Tibial artery (tissue), 4 donors: ENCODE results near the gene FBH1.

Experiments
- DNase-seq, 2 donors: peaks; one replicate each; pipeline ENCODE4 v3.0.0-alpha.2; 2019
- H3K27ac ChIP-seq, 2 donors: fragments of 200-600 bp; sonication (generic) in 1 of 2; 1 replicate in 1 of 2; 2 replicates in 1 of 2; pipeline ENCODE4 v1.5.1; 2018 to 2019; ENCODE audit warnings: mild to moderate bottlenecking in 1 of 2
- H3K27me3 ChIP-seq, 2 donors: fragments of 200-600 bp; sonication (generic) in 1 of 2; one replicate each; pipeline versions ENCODE4 v1.5.1 to v1.6.0; 2016 to 2019
- H3K36me3 ChIP-seq, 3 donors: fragments of 200-600 bp; sonication (generic) in 2 of 3; one replicate each; pipeline ENCODE4 v1.5.1; 2016 to 2019; ENCODE audit warnings: mild to moderate bottlenecking in 2 of 3
- H3K4me1 ChIP-seq, 4 donors: fragments of 200-600 bp; sonication (generic) in 2 of 4; 1 replicate in 3 of 4; 2 replicates in 1 of 4; pipeline ENCODE4 v1.5.1; 2016 to 2019
- H3K4me3 ChIP-seq, 2 donors: fragments of 200-600 bp; sonication (generic) in 1 of 2; 1 replicate in 1 of 2; 2 replicates in 1 of 2; pipeline ENCODE4 v1.5.1; 2018 to 2019; ENCODE audit warnings: mild to moderate bottlenecking in 2 of 2
- H3K9me3 ChIP-seq, 3 donors: fragments of 200-600 bp; sonication (generic) in 1 of 3; one replicate each; pipeline ENCODE4 v1.5.1; 2016 to 2019
- intact Hi-C: fragments of 100-400 bp; cut with DNase I; formaldehyde crosslinking; loops from one replicate; pipeline ENCODE4 v1.15.0; 2023; ENCODE audit warnings: low total_unique reads
- TF ChIP-seq, protein P1 (sequence below), 2 experiments: fragments of 200-600 bp in 1 of 2; fragments of 450-650 bp in 1 of 2; IDR thresholded peaks; one replicate each; pipeline ENCODE4 v1.5.1; 2017 to 2019; ENCODE audit warnings: antibody characterized with exemption in 2 of 2, mild to moderate bottlenecking in 1 of 2, moderate library complexity in 1 of 2

The FBH1 gene

DNA sequence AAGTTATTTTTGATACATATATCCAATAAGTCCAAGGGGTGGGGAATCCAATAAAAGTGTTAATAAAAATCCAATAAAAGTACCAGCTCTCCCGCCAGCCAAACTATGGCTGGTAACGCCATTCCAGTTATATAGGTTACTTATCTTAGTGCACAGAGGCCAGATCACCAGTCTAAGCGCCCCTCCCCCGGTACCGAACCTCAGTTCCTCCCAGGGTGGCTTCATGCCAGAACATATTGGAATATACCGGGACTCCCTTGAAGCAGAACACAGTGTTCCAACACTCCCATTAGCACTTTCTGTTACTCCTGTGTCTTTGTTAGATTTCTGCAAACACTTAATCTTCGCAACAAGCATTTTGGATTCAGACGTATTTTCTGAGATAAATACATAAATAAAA is 7.5 kb downstream of the FBH1 start:
- no peak overlapping the region for H3K27ac ChIP-seq
- peaks cover 7 to 37% (median 21%) of the 10 kb centered on the region in 3 donors for H3K36me3 ChIP-seq
- H3K9me3 ChIP-seq: no peaks in the 10 kb centered on the region
- TF ChIP-seq, protein P1, sequence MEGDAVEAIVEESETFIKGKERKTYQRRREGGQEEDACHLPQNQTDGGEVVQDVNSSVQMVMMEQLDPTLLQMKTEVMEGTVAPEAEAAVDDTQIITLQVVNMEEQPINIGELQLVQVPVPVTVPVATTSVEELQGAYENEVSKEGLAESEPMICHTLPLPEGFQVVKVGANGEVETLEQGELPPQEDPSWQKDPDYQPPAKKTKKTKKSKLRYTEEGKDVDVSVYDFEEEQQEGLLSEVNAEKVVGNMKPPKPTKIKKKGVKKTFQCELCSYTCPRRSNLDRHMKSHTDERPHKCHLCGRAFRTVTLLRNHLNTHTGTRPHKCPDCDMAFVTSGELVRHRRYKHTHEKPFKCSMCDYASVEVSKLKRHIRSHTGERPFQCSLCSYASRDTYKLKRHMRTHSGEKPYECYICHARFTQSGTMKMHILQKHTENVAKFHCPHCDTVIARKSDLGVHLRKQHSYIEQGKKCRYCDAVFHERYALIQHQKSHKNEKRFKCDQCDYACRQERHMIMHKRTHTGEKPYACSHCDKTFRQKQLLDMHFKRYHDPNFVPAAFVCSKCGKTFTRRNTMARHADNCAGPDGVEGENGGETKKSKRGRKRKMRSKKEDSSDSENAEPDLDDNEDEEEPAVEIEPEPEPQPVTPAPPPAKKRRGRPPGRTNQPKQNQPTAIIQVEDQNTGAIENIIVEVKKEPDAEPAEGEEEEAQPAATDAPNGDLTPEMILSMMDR (IDR thresholded peaks at IDR 0.05): no peak
- no peak for DNase-seq
- intact Hi-C loops: no loop called here
- H3K4me3 ChIP-seq: no peak overlapping the region
- no peaks in the 10 kb centered on the region for H3K27me3 ChIP-seq
- peaks cover 0 to 6% (median under 1%) of the 10 kb centered on the region in 4 donors for H3K4me1 ChIP-seq

DNA sequence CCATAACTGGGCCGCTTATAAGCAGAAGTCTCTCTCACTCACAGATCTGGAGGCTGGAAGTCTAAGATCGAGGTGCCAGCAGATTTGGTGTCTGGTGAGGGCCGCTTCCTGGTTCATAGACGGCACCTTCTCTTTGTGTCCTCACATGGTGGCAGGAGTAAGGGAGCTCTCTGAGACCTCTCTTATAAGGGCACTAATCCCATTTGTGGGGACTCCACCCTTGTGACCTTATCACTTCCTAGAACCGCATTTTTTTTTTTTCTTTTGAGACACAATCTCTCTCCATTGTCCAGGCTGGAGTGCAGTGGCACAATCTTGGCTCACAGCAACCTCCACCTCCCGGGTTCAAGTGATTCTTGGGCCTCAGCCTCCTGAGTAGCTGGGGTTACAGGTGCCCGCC is 8.1 kb downstream of the FBH1 start:
- H3K36me3 ChIP-seq: peaks cover 7 to 37% (median 21%) of the 10 kb centered on the region in 3 donors
- no peak overlapping the region for H3K27ac ChIP-seq
- H3K27me3 ChIP-seq: no peaks in the 10 kb centered on the region
- peak in 1 of 2 donors; percentile 11 for DNase-seq
- no peaks in the 10 kb centered on the region for H3K4me1 ChIP-seq
- no peaks in the 10 kb centered on the region for H3K9me3 ChIP-seq
- TF ChIP-seq, protein P1 (IDR thresholded peaks at IDR 0.05): no peak
- H3K4me3 ChIP-seq: no peak overlapping the region
- intact Hi-C loops: no loop called here

GRCh38 chr10:5900247-5900646 is 10.2 kb downstream of the FBH1 start:
- H3K4me1 ChIP-seq: no peaks in the 10 kb centered on the region
- H3K27me3 ChIP-seq: no peaks in the 10 kb centered on the region
- TF ChIP-seq, protein P1 (IDR thresholded peaks at IDR 0.05): no peak
- intact Hi-C loops: no loop called here
- no peak overlapping the region for H3K27ac ChIP-seq
- H3K9me3 ChIP-seq: no peaks in the 10 kb centered on the region
- H3K36me3 ChIP-seq: peaks cover 3 to 23% (median 8%) of the 10 kb centered on the region in 3 donors
- peak in 1 of 2 donors; percentile 54 for DNase-seq
- H3K4me3 ChIP-seq: no peak overlapping the region

GRCh38 chr10:5902511-5903274 is 12.7 kb downstream of the FBH1 start:
- no peaks in the 10 kb centered on the region for H3K4me1 ChIP-seq
- TF ChIP-seq, protein P1 (IDR thresholded peaks at IDR 0.05): no peak

DNA sequence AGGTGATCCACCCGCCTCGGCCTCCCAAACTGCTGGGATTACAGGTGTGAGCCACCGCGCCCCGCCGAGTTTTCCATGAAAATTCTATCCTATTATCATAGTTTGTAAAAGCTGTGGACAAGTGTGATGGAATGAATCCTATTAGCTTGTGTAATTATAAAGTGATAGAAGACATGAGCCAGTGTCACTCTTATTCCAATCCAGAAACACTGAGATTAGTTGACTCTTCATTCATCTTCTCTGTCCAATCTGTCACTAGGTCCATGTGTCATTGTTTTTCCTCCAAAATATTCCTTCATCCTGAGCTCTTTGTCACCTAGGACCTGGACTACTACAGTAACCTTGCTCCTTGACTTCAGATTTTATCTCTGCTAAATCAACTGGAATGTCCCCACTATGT is 13.5 kb downstream of the FBH1 start:
- H3K9me3 ChIP-seq: no peaks in the 10 kb centered on the region
- TF ChIP-seq, protein P1 (IDR thresholded peaks at IDR 0.05): no peak
- H3K4me1 ChIP-seq: no peaks in the 10 kb centered on the region
- no peak for DNase-seq
- peaks cover 9 to 24% (median 11%) of the 10 kb centered on the region in 3 donors for H3K36me3 ChIP-seq
- intact Hi-C loops: no loop called here
- no peaks in the 10 kb centered on the region for H3K27me3 ChIP-seq
- H3K27ac ChIP-seq: no peak overlapping the region
- H3K4me3 ChIP-seq: no peak overlapping the region

More at GRCh38 chr10:5902511-5903274, 12.7 kb downstream of the FBH1 start:
- DNase-seq: peak in 1 of 2 donors; percentile 24
- Histone ChIP-seq H3K27ac (no peak overlapping the region), H3K36me3 (peaks cover 10 to 18% (median 17%) of the 10 kb centered on the region in 3 donors), H3K4me3 (no peak overlapping the region), H3K27me3 (no peaks in the 10 kb centered on the region), H3K9me3 (no peaks in the 10 kb centered on the region)
- intact Hi-C loops: no loop called here
